Skeletal muscle tissue (tissue), 4 donors: ENCODE results near the gene SEC14L3. TPM values are rescaled to one million over a fixed set of nuclear protein-coding genes. Genes with fewer than 3 reads are reported as not detected.

Experiments used
- H3K27ac ChIP-seq: one replicate; pipeline ENCODE4 v1.7.0; 2013; ENCODE audit warnings: mild to moderate bottlenecking, low read depth, low read length, inconsistent platforms
- H3K27me3 ChIP-seq, 3 donors: one replicate each; pipeline ENCODE4 v1.7.0; 2013; ENCODE audit warnings: low read length in 3 of 3; ENCODE audit not compliant: control insufficient read depth in 3 of 3, insufficient read depth in 3 of 3
- H3K36me3 ChIP-seq, 3 donors: one replicate each; pipeline ENCODE4 v1.7.0; 2013; ENCODE audit warnings: low read length in 3 of 3; ENCODE audit not compliant: control insufficient read depth in 3 of 3, insufficient read depth in 3 of 3
- H3K4me1 ChIP-seq, 3 donors: one replicate each; pipeline ENCODE4 v1.7.0; 2013; ENCODE audit warnings: low read length in 3 of 3, mild to moderate bottlenecking in 3 of 3; ENCODE audit not compliant: control insufficient read depth in 3 of 3, insufficient read depth in 3 of 3
- H3K4me3 ChIP-seq, 3 donors: one replicate each; pipeline ENCODE4 v1.7.0; 2013; ENCODE audit warnings: low read length in 3 of 3
- H3K9ac ChIP-seq, 3 donors: one replicate each; pipeline ENCODE4 v1.7.0; 2013; ENCODE audit warnings: low read length in 3 of 3, mild to moderate bottlenecking in 3 of 3, moderate library complexity in 2 of 3, low read depth in 1 of 3
- H3K9me3 ChIP-seq, 3 donors: one replicate each; pipeline ENCODE4 v1.7.0; 2013; ENCODE audit warnings: low read length in 3 of 3; ENCODE audit not compliant: control insufficient read depth in 3 of 3
- total RNA-seq: library from RNA; depleted of rRNA; stranded (reverse); fragments of >200 nt; gene quantifications from one replicate; pipeline ENCODE4 v1.2.3, GENCODE V29; 2014
- donor health status: Osteomylitis.

The SEC14L3 gene
- total RNA-seq = not detected

DNA sequence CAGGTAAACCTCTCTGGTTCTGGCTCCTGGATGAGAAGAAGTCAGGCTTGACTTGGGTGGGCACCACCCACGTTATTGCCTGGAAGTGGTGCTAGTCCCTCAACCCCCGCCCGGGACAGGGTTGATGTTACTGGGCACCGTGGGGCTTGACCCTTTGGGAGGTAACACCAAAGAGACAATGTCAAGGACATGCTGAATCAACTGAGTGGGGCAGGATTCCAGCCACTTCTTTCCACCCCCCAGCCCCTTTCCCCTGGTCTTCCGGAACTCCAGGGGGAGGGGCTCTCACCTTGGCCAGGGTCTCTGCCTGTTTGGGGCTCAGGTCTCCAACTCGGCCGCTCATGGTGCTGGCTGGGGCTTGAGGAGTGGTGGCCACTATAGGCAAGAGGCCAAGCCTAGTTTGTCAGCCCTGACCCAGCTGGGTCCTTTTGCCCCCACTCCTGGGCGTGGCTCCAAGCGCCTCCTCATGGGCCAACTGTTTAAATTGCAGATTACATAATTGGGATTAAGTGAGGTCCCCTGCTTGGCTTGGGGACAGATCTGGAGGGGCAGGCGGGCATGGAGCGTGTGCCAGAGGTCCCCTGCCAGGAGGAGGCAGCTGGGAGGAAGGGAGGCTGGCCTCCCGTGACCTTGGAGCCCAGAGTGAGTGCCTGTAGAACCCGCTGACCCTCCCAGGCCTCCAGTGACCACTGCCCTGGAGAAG is at the start of gene SEC14L3:
Gene SEC14L3, minus strand, starts transcription at position 402 of the 703 bp plus-strand sequence. Its CDS starts 59 bp downstream, at position 343.
- H3K27ac ChIP-seq = no peak within 1 kb of the TSS
- no peak within 1 kb of the TSS for H3K4me3 ChIP-seq
- H3K4me1 ChIP-seq = no peaks in the 10 kb centered on the region
- no peaks in the 10 kb centered on the region for H3K9me3 ChIP-seq
- H3K36me3 ChIP-seq = no peaks in the 10 kb centered on the region
- H3K27me3 ChIP-seq = peaks cover 2 to 46% (median 27%) of the 10 kb centered on the region in 3 donors
- no peak within 1 kb of the TSS for H3K9ac ChIP-seq

DNA sequence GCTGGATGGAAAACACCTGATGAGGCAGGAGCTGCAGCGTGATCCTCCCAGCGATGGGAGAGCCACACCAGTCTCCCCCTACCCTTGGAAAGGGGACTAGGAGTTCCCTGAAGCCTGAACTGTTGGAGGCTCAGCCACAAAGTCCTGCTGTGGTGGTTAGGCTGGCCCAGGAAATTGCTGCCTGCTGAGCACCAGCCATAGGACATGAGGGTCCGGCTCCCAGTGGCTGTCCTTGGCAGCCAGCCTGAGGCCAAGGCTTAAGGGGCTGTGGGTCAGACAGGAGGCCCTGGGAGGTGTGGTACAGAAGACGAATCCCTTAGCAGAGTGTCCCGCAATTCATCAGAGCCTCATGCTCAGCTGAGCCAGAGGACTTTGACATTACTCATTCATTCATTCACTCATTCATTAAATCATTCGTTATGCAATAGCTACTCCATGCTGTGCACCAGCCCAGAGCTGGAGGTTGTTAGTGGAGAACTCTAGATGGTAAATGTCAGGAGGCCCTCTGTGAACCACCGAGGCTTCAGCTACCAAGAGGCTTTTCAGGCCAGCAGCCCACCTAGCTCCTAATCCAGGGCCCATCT is 48.1 kb upstream of the SEC14L3 start:
- H3K9me3 ChIP-seq = no peaks in the 10 kb centered on the region
- H3K27me3 ChIP-seq = peaks cover 0 to 15% (median 4%) of the 10 kb centered on the region in 3 donors
- H3K9ac ChIP-seq = no peak overlapping the region
- H3K27ac ChIP-seq = no peak overlapping the region
- no peaks in the 10 kb centered on the region for H3K36me3 ChIP-seq
- no peaks in the 10 kb centered on the region for H3K4me1 ChIP-seq
- H3K4me3 ChIP-seq = no peak overlapping the region

DNA sequence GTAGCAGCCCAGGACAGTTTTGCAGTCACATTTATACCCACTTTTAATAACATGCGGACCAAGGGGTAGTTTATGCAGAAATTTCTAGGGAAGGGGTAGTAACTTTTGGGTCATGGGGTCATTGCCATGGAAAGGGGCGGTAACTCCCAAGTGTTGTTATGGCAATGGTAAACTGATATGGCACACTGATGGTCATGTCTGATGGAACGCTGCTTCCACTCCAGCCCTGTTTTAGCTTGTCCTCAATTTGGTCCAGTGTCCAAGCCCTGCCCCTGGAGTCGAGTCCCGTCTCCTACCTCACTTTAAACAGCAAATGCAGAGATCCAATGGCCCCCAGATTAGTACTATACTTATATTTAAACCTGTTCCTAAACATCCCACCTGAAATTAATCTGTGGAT is 44.9 kb upstream of the SEC14L3 start:
- Histone ChIP-seq H3K36me3 (no peaks in the 10 kb centered on the region), H3K27me3 (peaks cover 0 to 11% (median 4%) of the 10 kb centered on the region in 3 donors), H3K4me3 (no peak overlapping the region), H3K4me1 (no peaks in the 10 kb centered on the region), H3K9ac (no peak overlapping the region), H3K27ac (no peak overlapping the region), H3K9me3 (peaks cover 0 to 4% (median 4%) of the 10 kb centered on the region in 3 donors)

DNA sequence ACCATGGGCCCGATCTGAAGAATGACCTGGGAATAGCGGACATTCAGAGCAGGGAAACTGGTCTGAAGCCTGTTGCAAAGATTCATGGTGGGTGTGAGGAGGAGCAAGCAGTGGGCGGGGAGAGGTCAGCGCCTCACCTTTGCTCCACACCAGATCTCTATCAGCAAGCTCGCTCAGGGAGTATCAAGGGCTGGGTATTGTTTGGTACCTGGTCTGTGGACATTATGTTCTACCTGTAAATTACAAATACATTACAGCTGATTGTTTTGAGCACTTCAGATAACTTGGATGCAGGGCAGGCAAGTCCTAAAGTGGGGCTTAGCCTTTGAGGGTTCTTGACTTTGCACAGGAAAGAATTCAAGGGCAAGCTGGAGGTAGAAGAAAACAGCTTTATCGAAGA is 44.5 kb upstream of the SEC14L3 start:
- Histone ChIP-seq H3K36me3 (no peaks in the 10 kb centered on the region), H3K9ac (no peak overlapping the region), H3K4me1 (no peaks in the 10 kb centered on the region), H3K27me3 (peaks cover 0 to 9% (median 3%) of the 10 kb centered on the region in 3 donors), H3K27ac (no peak overlapping the region), H3K9me3 (peaks cover 0 to 4% (median 4%) of the 10 kb centered on the region in 3 donors), H3K4me3 (no peak overlapping the region)

DNA sequence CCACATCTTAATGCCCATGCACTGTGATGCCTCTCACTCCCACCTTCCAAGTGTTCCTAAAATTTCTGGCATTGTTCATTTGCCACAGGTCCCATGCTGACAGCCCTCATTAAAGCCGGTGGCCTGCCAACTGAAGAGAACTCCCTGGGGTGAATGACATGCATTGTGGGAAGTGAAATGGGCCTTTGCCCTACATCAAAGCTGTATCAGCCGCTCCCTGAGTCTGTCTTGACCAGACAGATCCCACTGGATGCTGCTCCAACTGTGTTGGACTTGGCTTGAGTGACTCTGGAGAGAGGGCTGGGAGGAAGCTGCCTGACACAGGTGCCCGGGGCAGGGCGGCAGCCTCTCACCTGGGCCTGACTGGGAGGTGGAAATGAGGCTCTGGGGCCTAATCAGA is 42.4 kb upstream of the SEC14L3 start:
- no peak overlapping the region for H3K9ac ChIP-seq
- H3K4me3 ChIP-seq = no peak overlapping the region
- H3K4me1 ChIP-seq = no peaks in the 10 kb centered on the region
- H3K27ac ChIP-seq = no peak overlapping the region
- H3K9me3 ChIP-seq = peaks cover 0 to 4% (median 4%) of the 10 kb centered on the region in 3 donors
- no peaks in the 10 kb centered on the region for H3K36me3 ChIP-seq
- H3K27me3 ChIP-seq = no peaks in the 10 kb centered on the region

DNA sequence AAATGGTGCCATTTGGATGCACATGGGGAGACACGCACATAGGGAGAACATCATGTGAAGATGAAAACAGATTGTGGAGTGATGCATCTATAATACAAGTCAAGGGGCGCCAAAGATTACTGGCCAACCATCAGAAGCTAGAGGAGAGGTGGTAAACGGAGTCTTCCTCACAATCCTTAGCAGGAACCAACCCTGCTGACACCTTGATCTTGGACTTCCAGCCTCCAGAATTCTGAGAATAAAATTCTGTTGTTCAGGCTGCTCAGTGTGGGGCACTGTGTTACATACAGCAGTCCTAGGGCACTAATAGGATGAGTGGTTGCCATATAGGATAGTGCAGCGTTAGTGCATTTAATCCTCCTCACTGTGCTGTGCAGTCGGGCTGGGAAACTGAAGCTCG is 41.6 kb upstream of the SEC14L3 start:
- H3K27me3 ChIP-seq = no peaks in the 10 kb centered on the region
- H3K36me3 ChIP-seq = no peaks in the 10 kb centered on the region
- H3K4me3 ChIP-seq = no peak overlapping the region
- H3K9me3 ChIP-seq = peaks cover 0 to 4% (median 4%) of the 10 kb centered on the region in 3 donors
- H3K27ac ChIP-seq = no peak overlapping the region
- no peak overlapping the region for H3K9ac ChIP-seq
- H3K4me1 ChIP-seq = no peaks in the 10 kb centered on the region

DNA sequence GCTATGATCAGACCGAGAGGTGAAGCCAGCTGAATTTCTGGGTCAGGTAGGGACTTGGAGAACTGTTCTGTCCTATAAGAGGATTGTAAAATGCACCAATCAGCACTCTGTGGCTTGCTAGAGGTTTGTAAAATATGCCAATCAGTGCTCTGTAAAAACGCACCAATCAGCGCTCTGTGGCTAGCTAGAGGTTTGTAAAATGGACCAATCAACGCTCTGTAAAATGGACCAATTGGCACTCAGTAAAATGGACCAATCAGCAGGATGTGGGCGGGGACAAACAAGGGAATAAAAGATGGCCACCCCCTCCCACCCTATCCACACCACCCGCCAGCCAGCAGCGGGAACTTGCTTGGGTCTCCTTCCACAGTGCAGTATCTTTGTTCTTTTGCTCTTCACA is 40.1 kb upstream of the SEC14L3 start:
- no peak overlapping the region for H3K4me3 ChIP-seq
- no peak overlapping the region for H3K9ac ChIP-seq
- peaks cover 0 to 4% (median 4%) of the 10 kb centered on the region in 3 donors for H3K9me3 ChIP-seq
- H3K27ac ChIP-seq = no peak overlapping the region
- H3K27me3 ChIP-seq = peaks cover 5 to 10% (median 9%) of the 10 kb centered on the region in 3 donors
- no peaks in the 10 kb centered on the region for H3K36me3 ChIP-seq
- no peaks in the 10 kb centered on the region for H3K4me1 ChIP-seq

DNA sequence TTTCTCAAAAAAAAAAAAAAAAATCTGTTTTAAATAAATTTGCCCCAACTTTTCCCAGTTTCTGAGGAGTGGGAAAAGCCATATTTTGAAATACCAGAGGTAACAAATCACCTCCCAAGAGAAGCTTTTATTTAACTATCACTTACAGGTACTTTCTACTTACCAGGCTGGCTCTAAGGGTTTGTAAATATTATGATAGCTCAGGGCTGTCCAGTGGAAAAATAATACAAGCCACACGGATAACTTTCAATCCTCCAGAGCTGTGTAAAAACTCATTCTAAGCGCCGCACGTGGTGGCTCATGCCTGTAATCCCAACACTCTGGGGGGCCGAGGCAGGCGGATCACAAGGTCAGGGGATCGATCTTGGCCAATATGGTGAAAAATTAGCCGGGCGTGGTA is 39.3 kb upstream of the SEC14L3 start:
- H3K27ac ChIP-seq = no peak overlapping the region
- no peaks in the 10 kb centered on the region for H3K4me1 ChIP-seq
- H3K9me3 ChIP-seq = peaks cover 0 to 4% (median 4%) of the 10 kb centered on the region in 3 donors
- H3K4me3 ChIP-seq = no peak overlapping the region
- H3K36me3 ChIP-seq = no peaks in the 10 kb centered on the region
- no peak overlapping the region for H3K9ac ChIP-seq
- peaks cover 12 to 17% (median 15%) of the 10 kb centered on the region in 3 donors for H3K27me3 ChIP-seq

DNA sequence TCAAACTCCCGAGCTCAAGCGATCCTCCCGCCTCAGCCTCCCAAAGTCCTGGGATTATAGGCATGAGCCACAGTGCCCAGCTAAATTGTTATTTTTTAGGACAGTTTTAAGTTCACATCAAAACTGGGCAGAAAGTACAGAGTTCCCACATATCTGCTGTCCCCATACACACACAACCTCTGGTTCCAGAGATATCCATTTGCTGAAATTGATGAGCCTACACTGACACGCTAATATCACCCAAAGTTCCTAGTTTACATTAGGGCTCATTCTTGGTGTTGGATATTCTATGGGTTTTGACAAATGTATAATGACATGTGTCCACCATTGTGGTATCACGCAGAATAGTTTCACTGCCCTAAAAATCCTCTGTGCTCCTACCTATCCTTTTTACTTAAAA is 36.4 kb upstream of the SEC14L3 start:
- Histone ChIP-seq H3K27ac (no peak overlapping the region), H3K9ac (no peak overlapping the region), H3K9me3 (peaks cover 0 to 2% (median under 1%) of the 10 kb centered on the region in 3 donors), H3K36me3 (no peaks in the 10 kb centered on the region), H3K4me3 (no peak overlapping the region), H3K4me1 (no peaks in the 10 kb centered on the region), H3K27me3 (peaks cover 27 to 33% (median 32%) of the 10 kb centered on the region in 3 donors)

DNA sequence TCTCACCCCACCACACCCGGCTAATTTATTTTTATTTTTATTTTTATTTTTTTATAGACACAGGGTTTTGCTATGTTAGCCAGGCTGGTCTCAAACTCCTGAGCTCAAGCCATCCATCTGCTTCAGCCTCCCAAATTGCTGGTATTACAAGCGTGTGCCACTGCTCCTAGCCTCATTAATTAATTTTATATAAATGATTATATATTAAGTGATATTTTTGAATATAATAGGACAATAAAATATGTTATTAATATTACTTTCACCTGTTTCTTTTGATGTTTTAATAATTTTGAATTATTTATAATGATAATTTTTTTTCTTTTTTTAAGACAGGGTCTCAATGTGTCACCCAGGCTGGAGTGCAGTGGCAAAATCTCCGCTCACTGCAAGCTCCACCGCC is 35.9 kb upstream of the SEC14L3 start:
- Histone ChIP-seq H3K27ac (no peak overlapping the region), H3K27me3 (peaks cover 27 to 36% (median 33%) of the 10 kb centered on the region in 3 donors), H3K4me3 (no peak overlapping the region), H3K36me3 (no peaks in the 10 kb centered on the region), H3K9ac (no peak overlapping the region), H3K9me3 (no peaks in the 10 kb centered on the region), H3K4me1 (no peaks in the 10 kb centered on the region)
